IMR-90 (cell line): ENCODE data around the gene DGKH. TPM values are rescaled to one million over a fixed set of nuclear protein-coding genes. Genes with fewer than 3 reads are reported as not detected.

ENCODE experiments used
- ATAC-seq: fragments of 200-7000 bp; cut with Tn5 transposase; 2 replicates; pipeline ENCODE4 v1.9.1; 2020; ENCODE audit warnings: low read depth, mild to moderate bottlenecking, moderate library complexity
- BruUV-seq: library from RNA; stranded (reverse); fragments of 400-500 nt; replicated peaks from 2 replicates; lab custom pipeline; 2021; lab: Mats Ljungman, UMichigan
- CTCF ChIA-PET: fragments of 300-600 bp; formaldehyde crosslinking; extraction: SDS; loops from one replicate; lab custom pipeline; 2021; ENCODE audit warnings: antibody characterized with exemption; lab: Yijun Ruan, JAX
- POLR2A ChIA-PET: fragments of 300-600 bp; sonication (Branson Sonifier 250); formaldehyde crosslinking; loops from one replicate; lab custom pipeline; 2022; ENCODE audit warnings: antibody characterized with exemption; ENCODE audit not compliant: unreplicated experiment; lab: Charles Lee
- DNase-seq: peaks from one replicate; pipeline ENCODE4 v3.0.0; 2013
- H2AFZ ChIP-seq: replicated peaks from 2 replicates; pipeline ENCODE3; 2013; ENCODE audit warnings: low read length, mild to moderate bottlenecking; ENCODE audit not compliant: poor library complexity
- H2AK5ac ChIP-seq: 2 replicates; pipeline ENCODE4 v1.6.1; 2013; ENCODE audit warnings: low read depth, low read length, inconsistent platforms
- H2AK9ac ChIP-seq: replicated peaks from 2 replicates; pipeline ENCODE3; 2013; ENCODE audit warnings: mild to moderate bottlenecking, low read depth, low read length, moderate library complexity; ENCODE audit not compliant: poor library complexity
- H2BK120ac ChIP-seq: 2 replicates; pipeline ENCODE4 v1.6.1; 2013; ENCODE audit warnings: low read depth, low read length, inconsistent platforms
- H2BK15ac ChIP-seq: 3 replicates; pipeline ENCODE4 v1.6.1; 2013; ENCODE audit warnings: low read depth, low read length, inconsistent platforms
- H2BK20ac ChIP-seq: 2 replicates; pipeline ENCODE4 v1.6.1; 2013; ENCODE audit warnings: low read depth, mild to moderate bottlenecking, inconsistent platforms, low read length, moderate library complexity
- H2BK5ac ChIP-seq: 2 replicates; pipeline ENCODE4 v1.6.1; 2013; ENCODE audit warnings: mild to moderate bottlenecking, low read depth, low read length, inconsistent platforms; ENCODE audit not compliant: poor library complexity, severe bottlenecking
- H3K14ac ChIP-seq: replicated peaks from 2 replicates; pipeline ENCODE4 v1.6.1; 2013; ENCODE audit warnings: low read depth, low read length, inconsistent platforms
- H3K18ac ChIP-seq: 2 replicates; pipeline ENCODE4 v1.6.1; 2013; ENCODE audit warnings: low read depth, low read length, control low read depth
- H3K23ac ChIP-seq: 2 replicates; pipeline ENCODE4 v1.6.1; 2013; ENCODE audit warnings: low read depth, low read length, inconsistent platforms
- H3K27ac ChIP-seq: 2 replicates; pipeline ENCODE4 v1.5.1; 2013; ENCODE audit warnings: mild to moderate bottlenecking, control low read depth, low read length; ENCODE audit not compliant: insufficient read depth
- H3K27me3 ChIP-seq: 2 replicates; pipeline ENCODE4 v1.6.1; 2013; ENCODE audit warnings: low read length; ENCODE audit not compliant: control insufficient read depth, insufficient read depth
- H3K36me3 ChIP-seq: 2 replicates; pipeline ENCODE4 v1.6.1; 2013; ENCODE audit warnings: low read length, mixed read lengths; ENCODE audit not compliant: control insufficient read depth, insufficient read depth
- H3K4ac ChIP-seq: 2 replicates; pipeline ENCODE4 v1.6.1; 2013; ENCODE audit warnings: low read depth, low read length, inconsistent platforms
- H3K4me1 ChIP-seq: 2 replicates; pipeline ENCODE4 v1.6.1; 2013; ENCODE audit warnings: low read length, mixed read lengths; ENCODE audit not compliant: control insufficient read depth, insufficient read depth
- H3K4me2 ChIP-seq: 2 replicates; pipeline ENCODE4 v1.6.1; 2013; ENCODE audit warnings: low read depth, mild to moderate bottlenecking, control low read depth, low read length, moderate library complexity
- H3K4me3 ChIP-seq: 2 replicates; pipeline ENCODE4 v1.5.1; 2013; ENCODE audit warnings: low read depth, mild to moderate bottlenecking, control low read depth, low read length, moderate library complexity; ENCODE audit not compliant: insufficient read depth
- H3K56ac ChIP-seq: 2 replicates; pipeline ENCODE4 v1.6.1; 2013; ENCODE audit warnings: low read length, inconsistent platforms; ENCODE audit not compliant: insufficient read depth; ENCODE audit errors: extremely low read depth
- H3K79me1 ChIP-seq, 2 experiments: 2 replicates each; pipeline ENCODE4 v1.6.1; 2013; ENCODE audit warnings: low read length in 2 of 2, inconsistent platforms in 1 of 2, low read depth in 1 of 2
- H3K9ac ChIP-seq: 2 replicates; pipeline ENCODE4 v1.6.1; 2013; ENCODE audit warnings: low read depth, low read length, control low read depth
- H3K9me1 ChIP-seq: 2 replicates; pipeline ENCODE4 v1.6.1; 2013; ENCODE audit warnings: low read length, inconsistent platforms; ENCODE audit not compliant: insufficient read depth
- H3K9me3 ChIP-seq: 2 replicates; pipeline ENCODE4 v1.6.1; 2013; ENCODE audit warnings: low read length; ENCODE audit not compliant: control insufficient read depth, insufficient read depth
- H4K20me1 ChIP-seq: 2 replicates; pipeline ENCODE4 v1.6.1; 2013; ENCODE audit warnings: low read length, inconsistent platforms; ENCODE audit not compliant: insufficient read depth
- H4K5ac ChIP-seq: 2 replicates; pipeline ENCODE4 v1.6.1; 2013; ENCODE audit warnings: mild to moderate bottlenecking, low read depth, low read length, control low read depth
- H4K8ac ChIP-seq, 2 experiments: 2 replicates each; pipeline ENCODE4 v1.6.1; 2013; ENCODE audit warnings: low read depth in 2 of 2, low read length in 2 of 2, control low read depth in 1 of 2, inconsistent platforms in 1 of 2
- H4K91ac ChIP-seq: 2 replicates; pipeline ENCODE4 v1.6.1; 2013; ENCODE audit warnings: low read depth, low read length, inconsistent platforms; ENCODE audit not compliant: insufficient read depth
- MAFK ChIP-seq: IDR thresholded peaks from 2 replicates; pipeline ENCODE4 v1.6.1; 2012; ENCODE audit warnings: low read depth, low read length, improper control_type of control experiment
- RCOR1 ChIP-seq: IDR thresholded peaks from 2 replicates; pipeline ENCODE4 v1.6.1; 2012; ENCODE audit warnings: mild to moderate bottlenecking, low read length, improper control_type of control experiment; ENCODE audit not compliant: insufficient replicate concordance
- WGBS, 2 experiments: methylation state at CpG; one replicate each; pipeline versions ENCODE4 v1.1.5 to v1.1.7; 2013; ENCODE audit warnings: missing lambda C conversion rate in 2 of 2; ENCODE audit not compliant: insufficient read length in 1 of 2; ENCODE audit errors: extremely low coverage in 2 of 2; 5-methylcytosine and 5-hydroxymethylcytosine counted together
- dilution Hi-C: fragments of 300-500 bp; cut with HindIII; formaldehyde crosslinking; loops from one replicate; pipeline ENCODE4 v1.14.3; 2018; ENCODE audit warnings: low sequenced_read_pairs; ENCODE audit not compliant: unreplicated experiment
- in situ Hi-C: fragments of 300-500 bp; cut with MboI; formaldehyde crosslinking; loops from 3 replicates; pipeline ENCODE4 v1.14.3; 2019; ENCODE audit warnings: low sequenced_read_pairs, inconsistent platforms, mixed read lengths
- intact Hi-C: fragments of 100-400 bp; cut with micrococcal nuclease; formaldehyde crosslinking; loops from 2 replicates; pipeline ENCODE4 v1.10.0; 2022
- polyA plus RNA-seq, 3 experiments: library from polyadenylated mRNA; depleted of rRNA; stranded (reverse); fragments of >200 nt; gene quantifications; 2 replicates each; pipeline ENCODE4 v1.2.3, GENCODE V29; 2012; ENCODE audit warnings: low replicate concordance in 1 of 3
- total RNA-seq: library from RNA; depleted of rRNA; stranded (reverse); fragments of >200 nt; gene quantifications from 2 replicates; pipeline ENCODE4 v1.2.3, GENCODE V29; 2012

DGKH gene
- total and polyA plus RNA-seq, 2 of the 4 experiments (the other 2 are of a cell fraction): 2.0 to 13.4 TPM

DNA sequence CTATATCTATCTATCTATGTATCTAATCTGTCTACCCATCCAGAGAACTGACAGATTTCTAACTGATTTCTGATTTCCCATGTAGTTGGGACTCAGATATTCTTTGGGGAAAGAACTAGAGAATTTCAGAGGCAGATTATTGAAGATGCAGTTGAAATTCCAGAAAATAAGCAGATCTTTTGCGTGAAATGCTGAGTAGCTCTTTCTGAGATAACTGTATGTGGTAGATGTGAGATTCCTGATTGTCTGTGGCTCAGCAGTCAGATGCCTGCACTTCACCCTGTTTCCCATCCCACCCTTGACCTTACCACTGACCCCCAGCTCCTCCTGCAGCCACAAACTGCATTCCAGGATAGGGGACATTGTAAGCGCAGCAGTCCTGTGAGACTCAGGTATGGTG, 61.5 kb downstream of the DGKH start:
- H2BK120ac ChIP-seq: no peak overlapping the region
- H3K23ac ChIP-seq: no peak overlapping the region
- in situ Hi-C loops (loop anchor here (5.0 to 10.0 kb wide), 3 partner anchors 205 to 725 kb away; no protein-coding TSS in a partner anchor), dilution Hi-C loops (no loop called here), intact Hi-C loops (loop anchor here (1.0 to 5.0 kb wide), 5 partner anchors 69 to 699 kb away; partner anchors contain the start of gene RGCC)
- H3K9ac ChIP-seq: no peak overlapping the region
- no peak overlapping the region for H3K4ac ChIP-seq
- no CpG with 5 or more reads among the region's 2 CpGs for WGBS, 2 experiments
- no peak overlapping the region for H2AFZ ChIP-seq
- no peak overlapping the region for H2BK15ac ChIP-seq
- H3K4me1 ChIP-seq: peaks cover 2% of the 10 kb centered on the region; the same call in 1 of the 2 replicates
- no peak overlapping the region for H2AK9ac ChIP-seq
- no peaks in the 10 kb centered on the region for H3K36me3 ChIP-seq
- no peaks in the 10 kb centered on the region for H3K27me3 ChIP-seq
- peaks cover 3% of the 10 kb centered on the region; the same call in 1 of the 2 replicates for H4K20me1 ChIP-seq
- H2AK5ac ChIP-seq: peak overlapping the region; percentile 71; the same call in 1 of the 2 replicates
- no peak overlapping the region for H2BK5ac ChIP-seq
- no TSS peak for BruUV-seq
- H3K27ac ChIP-seq: no peak overlapping the region
- TF ChIP-seq MAFK (peak; percentile 32; the same call in 1 of the 2 replicates), RCOR1 (no peak)
- no peak overlapping the region for H2BK20ac ChIP-seq
- H3K79me1 ChIP-seq: peaks cover 12 to 34% of the 10 kb centered on the region in 2 experiments
- H3K4me2 ChIP-seq: no peak overlapping the region
- peaks cover 3% of the 10 kb centered on the region; the same call in 1 of the 2 replicates for H3K9me1 ChIP-seq
- no peak overlapping the region for H3K56ac ChIP-seq
- POLR2A ChIA-PET: no interaction called here
- no peak overlapping the region for H3K18ac ChIP-seq
- H4K5ac ChIP-seq: no peak overlapping the region
- 0 out of 2 replicates have a peak overlapping the region, but pooled peaks have one; percentile 7 for H4K91ac ChIP-seq
- DNase-seq (no peak), ATAC-seq (no peak)
- CTCF ChIA-PET: interaction anchor here (0.8 kb wide), 1 partner anchor 441 kb away, joined by 6 read pairs; no protein-coding TSS in a partner anchor
- no peaks in the 10 kb centered on the region for H3K9me3 ChIP-seq
- H3K4me3 ChIP-seq: no peak overlapping the region
- 0 out of 2 replicates have a peak overlapping the region, but pooled peaks have one; percentile 49 for H3K14ac ChIP-seq
- no peak overlapping the region; a peak in 1 of 4 replicates for H4K8ac ChIP-seq
